Left renal pelvis (tissue), 4 donors: ENCODE results near the gene RIOX2. TPM values are rescaled to one million over a fixed set of nuclear protein-coding genes. Genes with fewer than 3 reads are reported as not detected.

Experiments
- DNase-seq, 4 donors: peaks; one replicate each; pipeline ENCODE4 v3.0.0-alpha.2; 2013; ENCODE audit warnings: low read depth in 4 of 4, low spot score in 3 of 4
- polyA plus RNA-seq, 4 donors: library from polyadenylated mRNA; unstranded; fragments of 120-200 nt; gene quantifications; one replicate each; pipeline ENCODE4 v1.2.1, GENCODE V29; 2013; ENCODE audit not compliant: insufficient read length in 4 of 4

Gene RIOX2
- polyA plus RNA-seq, 4 donors = 29.8 to 55.0 (median 38.8) TPM

DNA sequence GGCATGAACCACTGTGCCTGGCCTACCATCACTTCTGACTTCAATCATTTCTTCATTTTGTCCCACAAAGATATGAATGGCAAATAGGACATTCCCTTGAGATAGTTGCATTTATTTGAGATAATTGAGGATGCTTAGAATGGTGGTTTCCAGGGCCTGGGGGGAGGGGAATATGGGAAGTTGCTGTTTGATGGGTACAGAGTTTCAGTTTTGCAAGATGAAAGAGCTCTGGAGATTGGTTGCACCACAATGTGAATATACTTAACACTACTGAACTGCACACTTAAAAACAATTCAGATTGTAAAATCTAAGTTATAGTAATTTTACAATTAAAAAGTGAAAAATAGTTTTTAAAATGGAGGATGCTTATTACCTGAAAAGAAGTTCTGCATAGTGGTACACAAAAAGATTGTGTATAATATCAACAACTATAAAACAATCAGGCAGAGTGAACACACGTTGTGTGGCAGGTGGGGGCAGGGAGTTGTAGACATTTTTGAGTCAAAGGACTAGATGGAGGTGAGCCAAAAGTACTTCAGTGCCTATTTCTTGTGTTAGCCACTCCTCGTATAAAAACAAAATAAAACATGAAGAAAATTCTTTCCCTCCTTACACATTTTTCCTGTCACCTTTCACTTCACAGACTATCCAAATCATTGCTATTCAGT is 18.5 kb upstream of the RIOX2 start:
- DNase-seq = no peak

DNA sequence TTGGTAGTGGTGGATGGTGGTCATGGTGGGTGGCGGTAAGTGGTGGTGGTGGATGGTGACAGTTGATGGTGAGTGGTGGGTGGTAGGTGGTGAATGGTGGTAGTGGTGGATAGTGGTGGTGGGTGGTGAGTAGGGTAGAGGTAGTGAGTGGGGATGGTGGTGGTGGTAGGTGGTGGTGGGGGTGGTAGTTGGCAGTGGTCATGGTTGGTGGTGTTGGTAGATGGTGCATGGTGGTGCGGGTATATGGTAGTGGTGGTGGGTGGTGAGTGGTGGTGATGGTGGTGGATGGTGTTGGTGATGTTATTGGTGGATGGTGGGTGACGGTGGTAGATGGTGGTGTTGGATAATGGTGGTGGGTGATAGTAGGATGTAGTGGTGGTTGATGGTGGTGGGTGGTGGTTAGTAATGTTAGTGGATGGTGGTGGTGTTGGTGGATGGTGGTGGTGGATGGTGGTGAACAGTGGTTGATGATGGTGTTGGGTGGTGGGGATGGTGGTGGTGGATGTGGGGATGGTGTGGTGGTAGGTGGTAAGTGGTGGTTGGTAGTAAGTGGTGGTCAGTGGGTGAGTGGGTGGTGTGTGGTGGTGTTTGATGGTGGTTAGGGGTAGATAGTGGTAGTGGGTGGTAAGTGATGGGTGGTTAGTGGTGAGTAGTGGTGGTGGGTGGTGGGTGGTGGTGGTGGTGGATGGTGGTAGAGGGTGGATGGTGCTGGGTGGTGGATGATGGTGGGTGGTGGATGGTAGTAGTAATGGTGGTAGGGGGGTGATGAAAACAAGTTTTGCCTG is 16.7 kb upstream of the RIOX2 start:
- DNase-seq = no peak

DNA sequence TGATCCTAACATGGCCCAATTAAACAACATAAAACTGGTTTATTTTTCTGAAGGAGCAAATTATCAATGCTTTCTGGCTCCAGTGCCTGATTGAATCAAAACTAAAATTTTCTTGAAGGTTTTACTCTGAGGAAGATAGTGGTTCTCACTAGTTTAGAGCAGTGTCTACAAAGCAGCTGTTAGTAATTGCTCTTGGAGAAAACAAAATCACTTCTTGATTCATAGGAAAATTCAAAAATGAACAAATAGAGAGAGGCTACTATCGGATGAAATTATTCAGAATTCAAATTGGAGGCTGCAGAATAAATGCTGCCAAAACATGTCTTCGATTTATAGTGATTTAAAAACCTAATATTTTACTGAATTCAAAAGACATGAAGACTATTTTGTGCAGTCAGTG is 15.1 kb upstream of the RIOX2 start:
- no peak for DNase-seq

DNA sequence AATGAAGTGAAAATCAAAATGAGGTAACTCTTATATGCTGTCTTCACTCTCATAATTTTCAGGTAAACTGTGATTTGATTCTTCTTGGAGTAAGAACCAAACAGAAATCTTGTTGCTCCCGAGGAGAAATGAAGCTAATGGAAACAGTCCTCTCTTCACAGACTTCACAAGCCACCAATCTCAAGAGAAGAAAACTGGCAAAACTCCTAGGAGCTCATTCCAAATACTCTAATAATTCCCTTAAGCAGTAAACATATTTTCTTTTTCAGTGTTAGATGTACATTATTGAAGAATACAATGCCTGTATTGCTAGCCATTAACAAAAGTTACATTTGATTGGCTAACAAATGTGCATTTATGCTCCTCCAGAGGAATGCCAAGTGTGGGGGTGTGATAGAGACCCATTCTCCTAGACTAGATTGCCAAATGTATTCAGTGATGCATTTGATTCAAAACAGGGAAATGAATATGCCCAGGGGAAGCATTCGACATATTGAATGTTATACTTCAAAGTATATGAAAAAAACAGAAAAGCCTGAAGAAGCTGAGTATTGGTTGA is 11.8 kb upstream of the RIOX2 start:
- no peak for DNase-seq

DNA sequence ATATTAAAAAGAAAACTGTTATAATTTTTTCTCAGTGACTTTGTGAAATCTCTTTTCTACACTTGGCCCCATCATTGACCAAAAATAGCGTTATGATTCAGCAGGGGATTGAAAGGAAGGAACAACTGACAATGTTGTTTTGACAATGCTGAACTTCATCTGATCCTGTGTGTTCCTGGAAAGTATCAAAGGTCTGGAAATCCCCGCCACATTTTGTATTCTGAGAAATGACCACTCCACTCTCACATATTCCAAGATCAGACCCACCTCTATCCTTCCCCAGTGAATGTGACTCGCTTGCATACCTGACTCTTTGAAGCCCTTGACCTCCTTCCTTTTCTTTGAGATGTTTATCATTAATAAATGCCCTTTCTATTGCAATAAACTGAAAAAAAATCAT is 9.7 kb upstream of the RIOX2 start:
- no peak for DNase-seq

DNA sequence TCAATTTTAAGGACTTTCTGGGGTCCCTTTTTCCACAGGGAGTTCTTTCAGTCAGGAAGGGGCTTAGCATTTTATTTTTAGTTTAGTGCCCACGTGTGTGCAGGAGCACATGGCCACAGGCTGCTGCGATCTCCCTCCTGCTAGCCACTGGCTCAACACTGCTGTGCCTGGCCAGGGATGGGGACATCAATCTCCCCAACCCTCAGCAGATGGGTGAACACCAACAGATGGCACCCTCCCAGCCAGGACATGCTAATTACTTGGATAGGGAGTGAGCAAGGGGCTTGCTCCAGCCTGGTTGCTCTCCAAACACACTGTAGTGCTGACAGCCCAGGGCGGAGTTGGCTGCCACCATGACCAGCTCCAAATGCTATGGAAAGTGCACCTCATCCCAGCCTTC is 7.4 kb upstream of the RIOX2 start:
- no peak for DNase-seq

DNA sequence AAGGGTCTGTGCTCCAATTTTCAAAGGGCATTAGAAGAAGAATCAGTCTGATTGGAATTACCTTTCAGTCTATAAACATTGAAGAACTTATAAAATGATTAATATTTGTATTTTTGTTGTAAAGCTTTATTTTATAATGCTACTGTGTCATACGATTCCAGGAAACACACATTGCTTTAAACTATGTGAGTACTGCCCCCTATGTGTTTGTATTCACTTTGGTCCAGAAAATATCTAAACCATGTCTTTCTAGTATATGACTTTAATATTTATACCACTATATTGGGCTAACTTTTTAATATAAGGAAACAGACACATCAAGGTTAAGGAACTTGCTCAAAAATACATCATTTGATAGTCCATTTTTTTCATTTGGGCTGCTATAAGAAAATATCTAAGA is 3.2 kb upstream of the RIOX2 start:
- no peak for DNase-seq

DNA sequence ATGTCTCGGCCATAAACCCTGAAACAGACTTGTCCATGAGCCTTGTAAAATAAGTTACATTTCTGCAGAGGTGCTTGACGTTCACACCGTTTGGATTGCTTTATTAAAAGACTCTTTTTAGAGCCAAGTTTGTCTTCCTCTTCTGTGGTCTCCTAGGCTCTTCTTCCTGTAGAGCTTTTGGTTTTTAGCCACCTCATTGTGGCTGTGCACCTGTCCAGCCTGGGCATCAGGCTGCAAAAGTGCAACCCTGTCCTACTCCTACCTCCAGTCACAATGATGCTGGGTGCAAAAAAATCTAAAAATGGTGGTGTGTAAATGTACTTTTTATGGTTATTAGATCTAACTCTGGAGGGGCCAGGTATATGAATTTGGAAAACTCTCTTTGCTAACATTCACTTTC is 2.8 kb upstream of the RIOX2 start:
- DNase-seq = no peak

DNA sequence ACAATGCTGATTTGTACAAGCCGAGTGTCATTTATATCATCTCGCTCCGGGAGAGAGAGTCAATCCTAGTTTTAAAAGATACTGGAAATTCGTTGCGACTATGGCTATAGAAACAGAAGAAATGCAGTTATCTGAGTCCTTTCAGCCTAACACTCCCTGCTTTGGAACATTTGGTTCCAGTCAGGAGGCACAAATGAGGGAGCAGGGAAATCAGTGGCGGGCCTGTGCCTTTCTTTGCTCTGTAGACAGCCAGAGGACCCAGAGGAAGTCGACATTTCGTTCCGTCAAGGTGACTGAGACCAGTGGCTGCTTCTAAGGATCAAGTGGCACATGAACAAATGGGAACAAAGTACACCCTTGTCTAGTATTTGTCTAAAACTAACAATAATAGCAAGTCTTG is 745 bp upstream of the RIOX2 start:
- no peak for DNase-seq

DNA sequence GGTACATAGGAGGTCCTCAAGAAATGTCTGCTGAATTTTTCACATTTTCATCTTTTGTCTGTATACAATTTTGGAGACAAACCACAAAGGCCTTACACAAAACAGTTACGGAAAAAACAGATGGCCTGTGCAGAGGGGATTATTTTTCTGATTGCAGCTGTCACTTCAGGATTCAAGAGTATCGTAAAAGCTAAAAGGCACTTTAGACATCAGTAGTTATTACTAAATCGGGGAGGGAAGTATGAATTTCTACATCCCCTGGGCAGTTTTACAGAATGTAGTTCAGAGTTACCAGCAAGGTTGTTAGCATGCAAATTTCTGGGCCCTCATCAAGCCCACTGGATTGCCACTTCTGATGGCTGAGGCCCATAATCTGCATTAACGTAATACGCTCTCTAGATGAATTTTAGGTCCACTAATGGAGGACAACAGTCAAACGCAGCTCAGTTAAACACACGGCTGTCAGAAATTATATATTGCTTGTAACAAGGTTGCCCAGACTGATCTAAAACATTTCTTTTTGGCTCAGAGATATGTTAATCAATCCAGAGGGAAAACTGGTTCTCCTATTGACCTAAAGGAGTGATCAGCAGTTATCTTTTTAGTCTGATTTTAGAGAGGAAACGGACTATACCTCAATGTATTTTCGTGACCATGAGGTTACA is 1.1 kb downstream of the RIOX2 start:
- no peak for DNase-seq

DNA sequence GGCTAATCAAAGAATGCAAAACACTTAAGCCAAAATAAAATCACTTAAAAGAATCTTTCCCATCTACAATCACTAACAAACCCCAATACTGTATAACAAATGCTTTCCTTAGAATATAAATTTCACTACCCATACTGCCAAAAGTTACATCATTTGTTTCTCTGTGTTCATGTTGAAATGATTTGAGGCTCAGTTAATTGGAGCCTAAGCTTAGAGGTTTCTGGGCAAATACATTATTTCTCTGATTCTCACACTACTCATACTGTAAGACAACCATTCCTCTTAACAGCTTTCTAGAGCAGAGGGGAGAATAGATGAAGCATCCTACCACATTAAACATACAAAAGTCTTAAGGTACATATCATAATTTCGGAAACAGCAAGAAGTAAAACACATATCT is 2.1 kb downstream of the RIOX2 start:
- no peak for DNase-seq

DNA sequence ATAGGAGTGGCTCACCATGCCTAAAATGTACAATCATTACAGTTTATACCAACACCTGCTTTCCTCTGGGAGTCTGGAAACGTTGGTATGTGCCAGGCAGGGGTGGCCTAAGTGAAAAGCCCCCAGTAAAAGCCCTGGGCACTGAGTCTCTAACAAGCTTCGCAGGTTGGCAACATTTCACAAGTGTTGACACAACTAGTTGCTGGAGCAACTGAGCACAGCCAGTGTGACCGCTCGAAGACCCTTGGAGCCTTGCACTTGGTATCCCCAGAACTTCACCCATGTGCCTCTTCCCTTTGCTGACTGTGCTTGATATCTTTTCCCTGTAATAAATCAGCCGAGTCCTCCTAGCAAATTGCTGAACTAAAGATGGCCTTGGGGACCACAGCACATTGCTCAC is 2.7 kb downstream of the RIOX2 start:
- DNase-seq = no peak

DNA sequence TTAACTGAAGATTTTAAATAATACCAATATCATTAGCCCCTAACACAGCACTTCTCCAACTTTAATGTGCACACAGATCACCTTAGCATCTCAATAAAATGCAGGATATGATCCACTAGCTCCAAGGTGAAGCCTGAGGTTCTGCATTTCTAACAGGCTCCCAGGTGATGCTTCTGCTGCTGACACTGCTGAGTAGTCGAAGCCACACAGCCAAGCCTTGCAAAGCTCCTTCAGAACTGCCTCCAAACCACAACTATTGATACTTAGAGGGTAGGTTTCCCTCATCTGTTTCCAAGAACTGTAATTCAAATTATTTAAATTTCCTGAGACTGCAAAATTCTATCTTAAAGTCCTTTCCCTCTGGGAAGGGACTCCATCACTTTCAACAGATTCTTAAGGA is 3.9 kb downstream of the RIOX2 start:
- no peak for DNase-seq

DNA sequence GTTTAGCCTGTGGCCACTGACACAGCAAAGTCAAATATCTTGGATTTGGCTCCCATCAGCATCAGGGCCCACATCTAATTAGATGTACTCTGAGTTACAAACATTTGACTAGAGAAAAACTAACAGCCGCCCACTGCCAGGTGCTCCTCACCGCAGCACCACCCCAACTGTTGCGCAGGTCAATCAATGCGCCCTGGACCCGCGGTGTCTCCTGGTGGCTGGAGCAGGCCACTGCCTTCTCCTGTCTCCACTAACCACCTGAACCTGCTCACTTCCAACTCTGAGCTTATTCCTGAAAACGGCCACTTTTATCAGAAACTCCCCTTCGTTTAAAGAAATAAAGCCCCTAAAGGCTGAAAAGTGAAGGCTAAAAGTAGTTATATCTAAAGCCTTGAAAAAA is 4.3 kb downstream of the RIOX2 start:
- no peak for DNase-seq

DNA sequence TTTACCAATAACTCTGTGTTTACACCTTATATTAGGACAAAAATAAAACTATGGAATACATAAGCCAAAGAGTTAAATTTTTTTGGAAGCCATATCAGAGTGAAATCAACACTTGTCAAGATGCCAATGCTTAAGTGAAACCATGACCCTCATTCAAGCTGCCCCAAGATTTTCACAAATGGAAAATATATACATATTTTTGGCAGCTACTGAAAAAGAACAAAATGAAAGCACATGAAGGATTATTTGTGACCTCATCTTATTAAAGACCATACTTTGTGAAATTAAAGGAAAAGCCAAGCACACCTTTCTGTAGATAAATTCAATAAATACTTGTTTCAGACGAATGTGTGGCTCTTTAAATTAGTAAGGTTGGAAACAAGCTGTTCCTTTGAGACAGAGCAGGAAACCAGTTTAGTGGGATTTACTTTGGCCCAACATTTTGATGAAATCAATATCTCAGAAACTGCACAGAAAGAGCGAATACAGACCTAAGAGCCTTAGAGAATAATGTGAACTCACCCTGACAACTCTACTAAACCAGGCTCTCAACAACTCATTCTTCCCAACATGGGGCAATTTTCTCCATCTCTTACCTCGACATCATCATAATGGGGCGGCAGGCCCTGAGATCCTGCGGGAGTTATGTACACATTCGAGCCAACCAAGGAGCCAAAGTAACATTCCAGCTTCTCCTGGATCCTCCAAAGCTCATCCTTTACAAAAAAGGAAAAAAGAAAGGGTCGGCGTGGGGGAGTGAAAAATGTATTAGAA is 11.1 kb downstream of the RIOX2 start:
- DNase-seq = no peak

DNA sequence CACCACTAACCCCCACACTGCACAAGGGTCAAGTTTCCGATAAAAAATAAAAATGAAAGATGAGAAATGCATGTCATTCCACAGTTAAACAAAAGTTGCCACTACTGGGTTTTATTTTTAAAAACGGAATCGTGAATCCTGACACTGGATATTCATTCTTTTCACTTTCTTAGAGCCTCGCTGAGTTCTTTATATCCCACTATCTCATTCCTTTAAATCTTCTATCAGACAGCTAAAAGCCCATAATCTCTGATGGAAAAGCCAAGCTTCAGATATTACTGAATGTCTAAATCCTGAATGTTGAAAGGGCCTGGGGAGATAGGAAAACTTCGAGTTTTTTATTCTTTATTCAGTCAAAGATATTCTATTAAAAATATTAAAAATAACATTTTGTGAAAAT is 11.7 kb downstream of the RIOX2 start:
- no peak for DNase-seq

DNA sequence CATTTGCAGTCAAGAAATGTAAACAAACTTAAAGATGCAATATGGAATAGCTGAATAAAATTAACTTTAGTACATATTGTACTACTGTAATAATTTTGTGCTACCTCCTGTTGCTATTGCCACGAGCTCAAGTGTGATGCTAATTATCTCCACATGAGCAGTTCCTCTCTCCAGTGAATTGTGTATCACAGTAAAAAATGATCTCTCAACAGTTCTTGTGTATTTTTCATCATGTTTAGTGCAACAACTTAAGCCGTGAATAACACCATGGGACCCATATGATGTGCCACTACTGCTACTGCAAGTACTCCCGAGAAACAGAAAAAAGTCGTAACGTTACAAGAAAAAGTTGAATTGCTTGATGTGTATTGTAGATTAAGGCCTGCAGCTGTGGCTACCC is 12.4 kb downstream of the RIOX2 start:
- DNase-seq = no peak

DNA sequence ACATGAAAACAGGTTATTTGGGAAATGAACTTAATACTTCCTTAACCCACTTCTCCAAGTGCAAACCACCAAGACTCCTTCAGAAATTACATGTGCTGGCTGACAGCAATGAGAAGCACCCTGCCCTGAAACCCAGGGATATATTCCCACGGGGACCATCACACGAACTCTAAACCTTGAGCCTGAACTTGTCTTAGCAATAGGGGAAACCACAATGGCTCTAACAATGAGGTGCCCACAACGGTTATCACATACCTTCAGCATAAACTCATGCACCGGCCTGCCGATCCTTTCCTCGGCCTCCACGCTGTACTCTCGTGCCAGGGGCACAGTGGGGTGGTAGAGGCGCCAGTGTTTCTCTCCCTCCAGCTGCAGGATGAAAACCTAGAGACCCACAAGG is 13.4 kb downstream of the RIOX2 start:
- no peak for DNase-seq

DNA sequence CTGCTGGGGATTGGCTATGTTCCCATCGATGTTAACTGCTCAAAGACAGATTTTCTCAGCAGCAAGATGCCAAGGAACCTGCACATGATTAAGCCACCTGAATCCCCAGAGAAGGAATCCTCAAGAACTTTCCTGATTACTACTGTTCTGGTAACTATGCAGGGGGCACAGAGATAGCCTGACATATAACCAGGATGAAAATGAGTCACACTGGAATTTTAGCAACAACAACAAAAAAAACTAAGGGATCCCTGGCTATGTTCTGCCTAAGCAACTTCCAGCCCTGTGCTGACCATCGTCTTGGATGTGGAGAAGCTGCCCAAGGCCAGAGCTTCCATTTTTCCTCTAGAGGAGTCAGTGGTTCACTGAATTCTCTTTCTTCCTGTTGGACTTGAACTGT is 13.8 kb downstream of the RIOX2 start:
- DNase-seq = no peak

DNA sequence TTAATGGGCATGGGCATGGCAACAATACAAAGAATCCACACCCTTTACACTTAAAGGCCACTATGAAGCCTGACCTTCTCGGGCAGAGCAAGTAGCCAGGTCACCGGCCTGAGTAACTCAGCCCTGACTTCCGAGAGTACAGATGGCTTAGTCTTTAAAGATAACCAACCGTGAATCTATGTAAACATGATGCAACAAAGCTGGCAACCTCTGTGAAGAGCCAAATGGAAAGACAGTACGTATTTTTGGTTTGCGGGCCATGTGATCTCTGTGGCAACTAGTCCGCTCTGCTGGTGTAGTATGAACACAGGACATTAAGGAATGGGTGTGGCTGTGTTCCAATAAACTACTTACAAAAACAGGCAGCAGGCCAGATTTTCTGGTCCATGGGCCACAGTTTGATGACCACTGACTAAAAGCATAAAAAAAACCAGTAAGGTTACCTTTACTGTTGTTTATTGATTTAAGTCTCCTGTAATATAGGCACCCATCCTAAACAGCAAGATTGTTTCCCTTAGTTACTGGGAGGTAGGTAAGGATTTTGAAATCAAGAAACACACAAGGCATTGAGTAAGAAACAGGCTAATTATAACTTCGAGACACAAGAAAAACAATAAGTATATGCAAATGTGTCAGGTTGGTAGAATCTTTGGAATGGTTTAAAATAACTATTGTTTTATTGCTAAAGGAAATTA is 14.5 kb downstream of the RIOX2 start:
- no peak for DNase-seq
